ENCODE results near the gene SNRNP40.

Gene SNRNP40

DNA sequence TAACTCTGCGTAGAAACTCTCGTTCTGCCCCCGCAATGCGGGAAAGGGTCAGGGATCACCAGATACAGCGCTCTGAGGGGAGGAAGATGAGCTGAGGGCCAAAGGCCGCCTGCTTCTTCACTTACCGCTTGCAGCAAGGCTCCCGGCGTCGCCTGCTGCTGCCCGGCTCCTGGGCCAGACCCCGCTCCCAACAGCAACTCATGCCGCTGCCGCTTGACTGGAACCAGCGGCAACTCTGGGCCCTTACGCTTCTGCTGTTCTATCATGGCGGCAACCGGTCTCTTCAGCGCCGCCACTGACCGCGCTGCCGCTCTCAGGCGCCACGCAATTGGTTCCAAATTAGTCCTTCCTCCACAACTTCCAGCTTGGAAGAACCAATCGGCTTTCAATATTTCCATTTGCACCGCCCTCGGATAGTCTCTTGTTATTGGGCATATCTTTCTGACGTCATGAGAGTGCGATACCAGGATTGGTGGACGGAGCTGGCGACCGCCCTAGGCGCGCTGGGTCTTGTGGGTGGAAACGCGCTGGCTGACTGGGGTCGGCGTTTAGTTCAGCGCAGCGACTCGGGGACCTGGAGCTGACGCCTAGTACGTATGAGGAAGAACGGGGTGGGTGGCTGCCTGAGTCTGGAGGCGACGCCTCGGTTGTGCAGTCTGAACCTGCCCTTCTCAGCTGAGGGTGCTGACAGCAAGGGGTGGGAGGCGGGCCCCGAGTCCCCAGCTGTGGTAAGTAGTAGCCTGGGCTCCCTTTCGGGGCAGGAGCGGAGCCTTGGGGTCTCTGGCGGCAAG, at the start of gene SNRNP40, which contains the start of gene ZCCHC17:
SNRNP40 (minus strand) TSS at position 303 of the 791 bp plus-strand sequence; CDS start at position 266, 37 bp downstream.
ZCCHC17 (plus strand) TSS at position 547 of the 791 bp plus-strand sequence. CDS start 13,067 bp downstream, outside the sequence.
- peak within 1 kb of the TSS; percentile 98 for H3K4me3 ChIP-seq (ENCODE audit: low read depth, low read length)
- in situ Hi-C loops (cut with HindIII; ENCODE audit: low sequenced_read_pairs): no loop called here
- DNase-seq (ENCODE audit: low read depth): peak; percentile 99
- TF ChIP-seq CTCF (IDR thresholded peaks at IDR 0.05; ENCODE audit: low read depth, low read length, missing control alignments): no peak

- no peak for DNase-seq (ENCODE audit: low read depth)
- no peak overlapping the region for H3K4me3 ChIP-seq (ENCODE audit: low read depth, low read length)
- no peak for TF ChIP-seq CTCF (IDR thresholded peaks at IDR 0.05; ENCODE audit: low read depth, low read length, missing control alignments)
- in situ Hi-C loops (cut with HindIII; ENCODE audit: low sequenced_read_pairs): no loop called here
Observed at GRCh38 chr1:31345635-31346034, 49.0 kb upstream of the SNRNP40 start.

- no peak for TF ChIP-seq CTCF (IDR thresholded peaks at IDR 0.05; ENCODE audit: low read depth, low read length, missing control alignments)
- no peak for DNase-seq (ENCODE audit: low read depth)
- no peak overlapping the region for H3K4me3 ChIP-seq (ENCODE audit: low read depth, low read length)
- in situ Hi-C loops (cut with HindIII; ENCODE audit: low sequenced_read_pairs): no loop called here
Observed at GRCh38 chr1:31344503-31344902, 47.9 kb upstream of the SNRNP40 start.

DNA sequence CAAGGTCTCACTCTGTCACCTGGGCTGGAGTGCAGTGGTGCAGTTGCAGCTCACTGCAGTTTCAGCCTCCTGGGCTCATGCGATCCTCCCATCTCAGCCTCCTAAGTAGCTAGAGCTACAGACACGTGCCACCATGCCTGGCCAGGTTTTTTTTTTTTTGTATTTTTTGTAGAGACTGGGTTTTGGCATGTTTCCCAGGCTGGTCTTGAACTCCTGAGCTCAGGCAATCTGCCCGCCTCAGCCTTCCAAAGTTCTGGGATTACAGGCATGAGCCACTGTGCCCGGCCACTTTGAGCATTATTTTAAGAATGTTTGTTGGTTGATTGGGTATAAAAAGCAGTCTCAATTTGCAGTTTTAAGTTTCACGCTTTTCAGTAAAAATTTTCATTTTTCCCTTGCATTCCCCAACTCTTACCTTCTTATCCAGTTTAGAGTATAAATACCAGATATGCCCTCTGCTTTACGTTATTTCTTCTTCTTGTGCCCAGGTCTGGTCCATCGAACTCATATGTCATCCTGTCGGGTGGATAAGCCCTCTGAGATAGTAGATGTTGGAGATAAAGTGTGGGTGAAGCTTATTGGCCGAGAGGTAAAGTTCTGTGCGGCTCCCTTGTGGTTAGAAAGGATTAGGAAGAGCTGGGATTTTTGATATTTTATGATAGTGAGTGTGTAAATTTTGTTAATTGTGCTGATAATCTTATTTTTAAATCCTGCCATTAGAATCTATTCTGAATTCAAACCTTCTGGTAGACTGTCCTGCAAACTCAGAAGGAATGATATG, 40.3 kb upstream of the SNRNP40 start:
- in situ Hi-C loops (cut with HindIII; ENCODE audit: low sequenced_read_pairs): no loop called here
- no peak for TF ChIP-seq CTCF (IDR thresholded peaks at IDR 0.05; ENCODE audit: low read depth, low read length, missing control alignments)
- no peak for DNase-seq (ENCODE audit: low read depth)
- H3K4me3 ChIP-seq (ENCODE audit: low read depth, low read length): no peak overlapping the region

GRCh38 chr1:31335007-31335406, 38.4 kb upstream of the SNRNP40 start:
- DNase-seq (ENCODE audit: low read depth): peak; percentile 19
- peak; percentile 54 for TF ChIP-seq CTCF (IDR thresholded peaks at IDR 0.05; ENCODE audit: low read depth, low read length, missing control alignments)
- in situ Hi-C loops (cut with HindIII; ENCODE audit: low sequenced_read_pairs): no loop called here
- no peak overlapping the region for H3K4me3 ChIP-seq (ENCODE audit: low read depth, low read length)

DNA sequence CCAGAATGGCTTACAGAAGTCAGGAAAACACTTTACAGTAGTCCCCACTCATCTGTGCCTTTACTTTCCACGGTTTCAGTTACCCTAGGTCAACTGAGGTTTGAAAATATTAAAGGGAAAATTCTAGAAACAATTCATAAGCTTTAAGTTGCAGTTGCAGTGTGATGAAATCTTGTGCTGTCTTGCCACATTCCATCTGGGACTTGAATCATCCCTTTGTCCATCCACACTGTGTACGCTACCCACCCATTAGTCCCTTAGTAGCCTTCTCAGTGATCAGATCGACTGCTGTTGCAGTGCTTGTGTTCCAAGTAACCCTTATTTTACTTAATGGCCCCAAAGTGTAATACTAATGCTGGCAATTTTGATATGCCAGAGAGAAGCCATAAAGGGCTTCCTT, 30.8 kb upstream of the SNRNP40 start:
- no peak overlapping the region for H3K4me3 ChIP-seq (ENCODE audit: low read depth, low read length)
- in situ Hi-C loops (cut with HindIII; ENCODE audit: low sequenced_read_pairs): no loop called here
- TF ChIP-seq CTCF (IDR thresholded peaks at IDR 0.05; ENCODE audit: low read depth, low read length, missing control alignments): no peak
- DNase-seq (ENCODE audit: low read depth): no peak

All from astrocyte of the cerebellum (primary cell).